ENCODE measurements around the gene EML3.
A peak's percentile ranks its signal among the peaks of the same experiment; 100 is the strongest.
"Not testable (repeated sequence)": the region's sequence is repeated elsewhere in the genome, so short reads cannot be mapped to it uniquely, and the experiment has no call there.

EML3 gene

DNA sequence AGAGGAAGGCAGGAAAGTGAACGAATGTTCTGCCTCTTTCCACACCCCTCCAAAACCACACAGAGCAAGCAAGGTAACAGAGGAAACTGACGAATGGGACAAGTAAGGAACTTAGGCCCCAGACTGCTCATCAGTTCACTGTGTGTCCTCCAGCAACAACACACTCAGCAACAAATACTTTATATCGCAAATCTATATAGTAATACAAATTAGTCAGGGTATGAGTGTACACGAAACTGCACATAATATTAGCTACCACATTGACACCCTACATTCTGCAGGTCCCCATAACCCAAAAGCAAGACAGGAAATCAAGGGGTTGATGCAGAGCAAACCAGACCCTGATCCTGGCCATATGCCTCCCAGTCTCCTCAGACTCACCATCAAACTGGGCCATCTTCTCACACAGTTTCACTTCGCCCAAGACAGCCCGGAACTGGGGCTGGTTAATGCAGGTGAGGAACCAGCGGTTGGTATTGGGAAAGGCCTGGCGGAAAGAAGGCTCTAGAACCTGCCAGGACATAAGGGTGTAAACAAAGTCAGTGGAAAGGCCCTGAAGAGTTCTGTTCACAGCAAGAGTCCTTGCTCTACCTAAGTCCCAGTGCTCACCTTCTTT is 45.4 kb downstream of the EML3 start:
- no peak for DNase-seq

DNA sequence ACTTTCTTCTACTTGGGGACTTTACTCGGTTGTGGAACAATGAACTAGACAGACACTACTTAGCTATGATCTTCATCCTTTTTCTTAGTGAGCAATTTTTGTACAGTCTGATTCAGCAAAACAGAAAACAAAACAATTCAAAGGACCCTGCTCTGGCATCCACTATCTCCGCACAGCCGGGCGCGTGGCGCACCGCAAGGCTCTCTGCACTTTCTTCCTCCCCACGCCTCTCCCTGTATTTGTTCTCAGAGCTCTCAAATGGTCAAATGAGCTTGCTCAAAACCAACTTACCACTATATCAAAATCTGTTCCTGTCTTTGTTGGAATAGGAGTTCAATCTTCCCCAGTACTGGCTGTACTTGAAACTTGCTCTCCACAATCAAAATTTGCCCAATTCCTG is 46.3 kb downstream of the EML3 start:
- DNase-seq = no peak

DNA sequence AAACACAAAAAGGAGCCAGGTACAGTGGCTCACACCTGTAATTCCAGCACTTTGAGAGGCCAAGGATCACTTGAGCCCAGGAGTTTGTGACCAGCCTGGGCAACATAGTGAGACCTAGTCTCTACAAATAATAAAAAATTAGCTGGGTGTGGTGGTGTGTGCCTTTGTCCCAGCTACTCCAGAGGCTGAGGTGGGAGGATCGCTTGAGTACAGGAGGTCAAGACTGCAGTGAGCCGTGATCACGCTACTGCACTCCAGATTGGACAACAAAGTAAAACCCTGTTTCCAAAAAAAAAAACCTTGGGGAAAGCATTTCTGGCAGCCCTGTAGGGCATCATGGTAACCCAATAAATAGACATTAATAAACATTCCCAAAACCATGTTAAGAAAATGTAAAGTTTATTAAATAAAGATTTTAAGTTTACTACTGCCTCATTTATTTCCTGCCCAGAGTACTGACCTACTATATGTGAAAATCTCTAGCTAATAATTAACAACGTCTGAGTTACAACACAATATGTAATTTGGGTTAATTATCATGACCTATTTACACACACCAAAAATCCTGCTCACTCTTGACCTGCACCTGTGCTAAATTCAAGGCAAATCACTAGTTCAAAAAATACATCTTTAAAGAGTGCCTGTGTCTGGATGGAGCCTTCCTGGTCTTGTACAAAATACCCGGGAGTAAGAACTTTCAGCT is 47.3 kb downstream of the EML3 start:
- no peak for DNase-seq

DNA sequence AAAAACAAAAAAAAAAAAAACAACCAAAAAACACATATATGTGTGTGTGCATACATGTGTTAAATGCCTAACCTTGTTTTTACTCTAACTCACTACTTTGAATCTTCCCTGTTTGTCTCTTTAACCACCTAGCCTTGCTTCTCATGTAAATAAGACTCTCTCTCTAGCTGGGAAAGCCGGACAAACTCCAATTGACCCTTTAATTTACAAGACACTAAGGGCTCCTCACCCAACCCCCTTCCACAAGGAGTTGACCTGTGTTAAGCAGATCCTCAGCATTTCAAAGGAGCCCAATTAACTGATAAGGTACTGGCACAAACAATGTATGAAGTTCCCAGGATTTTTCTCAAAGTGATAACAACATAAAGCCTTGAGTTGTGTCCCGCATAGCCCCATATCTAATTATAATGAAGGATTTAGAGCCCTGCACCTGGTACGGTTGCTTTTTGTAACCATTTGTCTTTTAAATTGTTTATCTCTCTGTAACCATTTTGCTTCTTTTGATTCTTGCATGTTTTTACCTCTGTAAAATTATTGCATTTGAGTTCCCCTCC is 50.8 kb downstream of the EML3 start:
- DNase-seq = not testable (repeated sequence)

DNA sequence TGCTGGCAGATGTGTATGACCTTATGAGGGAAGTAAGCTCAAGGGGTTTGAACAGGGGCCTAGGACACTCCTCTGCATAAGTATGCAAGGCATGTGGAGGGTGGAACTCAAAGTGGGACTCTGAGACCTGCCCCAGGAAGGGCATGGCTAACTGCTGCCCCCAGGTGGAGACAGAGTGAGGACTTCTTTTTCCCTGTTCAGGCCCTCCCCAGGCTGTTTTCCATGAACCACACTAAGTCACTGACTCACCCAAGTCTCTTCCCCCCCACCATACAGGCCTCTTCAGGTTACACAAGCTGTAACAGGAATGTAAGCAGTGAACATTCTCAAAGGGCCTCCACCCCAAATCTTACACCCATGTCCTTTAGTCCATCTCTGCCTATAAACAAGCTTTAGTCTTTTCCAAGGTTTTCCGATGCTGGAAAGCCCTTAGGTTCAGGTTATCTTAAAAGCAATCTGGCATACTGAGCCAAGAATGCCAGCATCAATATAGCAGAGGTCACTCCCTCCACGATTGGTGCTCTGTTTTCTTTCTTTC is 51.9 kb downstream of the EML3 start:
- peak; percentile 21 for DNase-seq

DNA sequence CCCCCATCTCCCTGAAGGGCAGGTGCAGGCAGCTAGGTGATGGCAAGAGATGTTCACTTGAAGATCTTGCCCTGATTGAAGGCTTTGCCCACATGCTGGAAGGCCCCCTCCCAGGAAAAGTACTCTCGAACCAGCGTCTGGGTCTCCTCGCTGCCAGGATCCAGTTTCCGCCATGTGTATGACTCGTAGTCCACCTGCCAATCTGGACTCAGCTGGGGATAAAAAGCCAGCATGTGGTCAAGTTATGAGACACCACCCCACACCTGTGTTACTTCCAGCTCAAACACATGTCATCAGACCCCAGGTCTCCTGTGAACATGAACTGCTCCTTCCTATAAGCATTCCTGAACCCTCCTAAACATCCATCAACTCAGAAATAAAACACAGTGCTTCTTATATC is 52.9 kb downstream of the EML3 start:
- not testable (repeated sequence) for DNase-seq

DNA sequence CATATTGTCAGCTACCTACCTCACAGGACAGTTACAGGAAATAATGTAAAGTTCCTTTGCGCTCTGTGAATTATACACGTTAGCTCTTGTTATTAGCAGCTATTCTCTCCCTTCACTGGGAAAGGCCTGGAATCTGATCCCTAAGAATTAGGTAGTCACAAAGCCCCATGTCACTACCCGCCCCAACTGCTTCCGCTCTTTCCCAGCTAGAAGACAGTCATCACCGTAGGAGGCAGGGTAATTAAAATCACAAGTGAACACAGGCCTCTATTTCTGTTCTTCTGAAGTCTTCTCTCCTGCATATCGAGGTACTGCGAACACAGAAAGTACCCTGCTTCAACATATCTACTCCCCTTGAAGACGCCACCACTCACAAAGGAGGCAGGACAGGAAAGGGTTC is 53.4 kb downstream of the EML3 start:
- no peak for DNase-seq

DNA sequence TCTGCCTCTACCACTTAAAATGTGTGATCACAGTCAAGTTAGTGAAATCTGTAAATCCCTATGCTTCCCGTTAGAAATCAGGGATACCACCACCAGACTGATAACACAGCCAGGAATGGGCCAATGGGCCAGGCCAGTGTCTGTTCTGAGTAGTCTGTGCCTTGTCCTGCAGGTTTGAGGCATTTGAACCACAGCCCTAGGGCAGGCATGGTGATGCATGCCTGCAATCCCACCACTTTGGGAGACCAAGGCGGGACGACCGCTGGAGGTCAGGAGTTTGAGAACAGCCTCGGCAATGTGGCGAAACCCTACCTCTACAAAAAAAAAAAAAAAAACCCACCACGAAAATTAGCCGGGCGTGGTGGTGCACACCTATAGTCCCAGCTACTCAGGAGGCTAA is 53.9 kb downstream of the EML3 start:
- no peak for DNase-seq

DNA sequence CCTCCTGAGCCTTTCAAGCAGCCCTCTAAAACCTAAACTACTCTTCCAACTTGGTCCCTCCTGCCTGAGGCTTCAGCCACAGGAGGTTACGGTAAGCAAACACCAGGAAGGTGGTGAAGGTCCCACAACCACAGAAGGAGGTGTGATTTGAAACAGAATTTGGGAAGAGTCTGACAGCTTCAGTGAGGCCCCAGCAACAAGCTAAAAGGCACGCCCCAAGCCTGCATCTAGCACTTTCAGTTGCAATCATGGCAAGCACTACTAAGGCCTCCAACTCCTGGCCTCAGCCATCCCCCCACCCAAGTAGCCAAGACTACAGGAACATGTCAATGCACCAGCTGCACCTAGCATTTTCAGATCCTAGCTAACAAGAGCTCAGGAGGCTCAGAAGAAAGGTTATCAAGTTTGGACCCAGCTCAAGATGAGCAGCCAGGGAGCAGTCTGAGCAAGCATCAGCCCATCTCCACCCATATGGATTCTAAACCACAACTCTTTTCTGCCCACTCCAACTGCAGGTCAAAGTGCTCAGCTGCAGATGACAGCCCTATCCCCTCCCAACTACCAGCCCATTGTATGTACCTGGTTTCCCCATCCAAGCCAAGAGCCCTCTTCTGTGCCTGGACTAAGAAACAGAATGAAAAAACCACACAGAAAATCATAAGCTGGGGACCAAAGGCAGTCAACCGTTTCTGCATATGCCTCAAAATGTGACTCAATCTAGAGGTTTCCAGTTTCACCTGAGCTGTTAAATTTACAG is 55.5 kb downstream of the EML3 start:
- no peak for DNase-seq

DNA sequence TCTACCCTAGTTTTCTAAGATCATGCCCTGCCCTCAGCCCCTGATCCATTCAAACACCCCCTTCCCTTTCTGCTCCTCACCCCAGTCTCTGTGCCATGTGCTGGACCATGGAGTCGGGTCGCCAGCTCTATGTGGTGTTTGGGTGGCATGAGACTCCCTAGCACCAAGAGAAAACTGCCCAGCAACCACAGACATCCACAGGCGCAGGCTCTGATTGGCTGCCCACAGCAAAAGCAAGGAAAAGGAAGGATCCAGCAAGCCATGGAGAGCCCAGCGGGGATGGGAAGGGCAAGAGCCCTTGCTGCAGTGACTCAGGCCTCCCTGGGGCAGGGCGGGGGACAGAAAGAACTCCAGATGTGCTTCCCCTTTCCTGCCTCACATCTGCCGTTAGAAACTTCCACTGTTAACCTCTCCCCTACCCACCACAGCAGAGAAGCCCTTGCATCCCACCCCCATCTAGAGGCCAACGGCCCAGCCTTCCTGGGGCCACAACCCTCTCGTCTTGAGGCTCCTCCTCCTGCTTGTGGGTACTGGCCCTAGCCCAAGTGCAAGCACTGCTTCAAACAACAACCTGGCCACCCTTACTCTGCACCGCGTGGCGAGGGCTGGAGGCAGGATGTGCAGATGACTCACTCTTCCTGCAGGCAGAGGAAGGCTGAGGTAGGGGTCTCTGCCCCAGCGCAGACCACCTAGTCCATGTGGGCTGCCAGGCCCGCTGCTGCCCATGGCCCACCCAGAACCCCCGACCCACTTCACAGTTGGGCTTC is 56.3 kb downstream of the EML3 start:
- no peak for DNase-seq

DNA sequence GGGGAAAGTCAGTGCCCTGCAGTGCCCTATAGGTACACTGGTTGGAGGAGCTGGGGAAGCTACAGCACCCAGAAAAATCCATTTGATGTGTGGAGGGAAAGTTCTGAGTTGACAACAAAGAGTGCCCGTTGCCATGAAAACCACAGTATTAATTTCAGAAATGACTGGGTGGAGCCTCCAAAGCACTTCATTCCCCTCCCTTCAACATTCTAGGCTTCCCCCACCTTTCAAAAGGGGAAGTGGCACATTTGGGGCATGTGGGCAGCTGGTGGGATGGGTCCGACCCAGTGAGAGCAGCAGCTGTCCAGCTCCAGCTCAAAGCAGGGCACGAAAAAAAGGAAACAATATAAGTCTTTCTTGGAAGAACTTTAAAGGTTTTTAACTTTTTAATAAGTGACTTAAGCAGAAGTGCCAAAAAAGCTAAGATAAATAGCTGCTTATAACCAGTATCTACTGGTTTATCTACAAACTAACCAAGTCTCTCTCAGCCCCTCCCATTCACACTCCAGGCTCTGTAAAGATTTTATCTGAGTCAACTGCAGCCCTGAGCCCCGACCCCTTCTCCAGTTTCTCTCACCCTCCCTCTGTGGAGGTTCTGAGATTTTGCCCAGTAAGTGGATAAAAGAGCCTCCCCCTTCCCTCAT is 57.0 kb downstream of the EML3 start:
- no peak for DNase-seq

DNA sequence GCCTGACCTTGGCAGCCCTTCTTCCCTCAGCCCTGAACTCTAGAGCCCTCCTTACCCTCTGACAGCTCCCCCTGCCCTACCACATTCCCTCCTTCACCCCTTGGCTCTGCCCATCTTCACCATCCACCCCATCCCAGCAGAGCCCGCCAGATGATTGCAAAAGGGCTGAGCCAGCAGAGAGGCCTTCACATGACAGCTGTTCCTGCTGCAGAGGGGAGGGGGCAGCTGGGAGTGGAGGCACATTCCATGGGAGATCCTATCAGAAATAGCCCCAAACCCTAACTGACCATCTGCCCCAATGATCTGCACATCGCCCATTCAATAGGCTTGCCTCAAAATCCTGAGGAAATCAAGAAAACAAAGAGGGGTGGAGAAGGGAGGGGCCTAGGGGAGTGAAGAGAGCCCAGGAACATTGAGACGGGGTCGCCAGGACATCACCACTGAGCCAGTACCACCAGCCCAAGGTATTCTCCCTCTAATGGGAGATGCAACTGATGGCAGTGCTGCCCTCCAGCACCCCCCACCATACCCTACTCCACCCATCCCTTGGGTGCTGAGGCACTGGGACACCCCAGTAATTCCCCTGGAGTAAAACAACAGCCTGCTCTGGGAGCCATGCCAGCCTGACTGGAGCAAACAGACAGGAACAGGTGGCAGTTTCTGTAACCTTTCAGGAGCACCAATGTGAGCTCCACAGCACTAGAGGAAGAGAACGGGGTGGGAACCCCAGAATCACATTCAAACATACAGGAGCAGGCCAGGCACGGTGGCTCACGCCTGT is 58.0 kb downstream of the EML3 start:
- DNase-seq = no peak

DNA sequence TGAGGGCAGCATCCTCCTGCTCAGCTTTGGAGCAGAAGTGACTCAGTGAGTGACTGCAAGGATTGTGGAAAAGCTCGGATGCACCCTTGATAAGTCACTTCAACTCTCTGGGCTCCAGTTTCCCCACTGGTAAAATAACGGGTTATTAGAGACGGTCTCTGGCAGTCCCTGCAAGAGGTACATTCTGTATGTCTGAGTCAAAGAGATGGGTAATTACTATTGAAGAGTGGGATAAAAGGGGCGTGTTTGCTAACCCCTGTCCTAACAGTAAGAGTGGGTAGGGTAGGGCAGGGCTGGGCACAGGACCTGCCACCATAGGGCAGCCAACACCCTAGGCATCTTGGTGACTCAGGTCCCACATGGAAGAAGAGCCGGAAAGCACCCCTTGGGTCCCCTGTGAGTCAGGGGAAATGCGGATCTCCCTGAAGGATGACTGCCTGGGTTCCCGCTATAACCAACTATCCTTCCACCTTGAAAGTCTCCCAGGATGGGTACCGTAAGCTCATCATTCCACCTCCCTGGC is 58.7 kb downstream of the EML3 start:
- no peak for DNase-seq

DNA sequence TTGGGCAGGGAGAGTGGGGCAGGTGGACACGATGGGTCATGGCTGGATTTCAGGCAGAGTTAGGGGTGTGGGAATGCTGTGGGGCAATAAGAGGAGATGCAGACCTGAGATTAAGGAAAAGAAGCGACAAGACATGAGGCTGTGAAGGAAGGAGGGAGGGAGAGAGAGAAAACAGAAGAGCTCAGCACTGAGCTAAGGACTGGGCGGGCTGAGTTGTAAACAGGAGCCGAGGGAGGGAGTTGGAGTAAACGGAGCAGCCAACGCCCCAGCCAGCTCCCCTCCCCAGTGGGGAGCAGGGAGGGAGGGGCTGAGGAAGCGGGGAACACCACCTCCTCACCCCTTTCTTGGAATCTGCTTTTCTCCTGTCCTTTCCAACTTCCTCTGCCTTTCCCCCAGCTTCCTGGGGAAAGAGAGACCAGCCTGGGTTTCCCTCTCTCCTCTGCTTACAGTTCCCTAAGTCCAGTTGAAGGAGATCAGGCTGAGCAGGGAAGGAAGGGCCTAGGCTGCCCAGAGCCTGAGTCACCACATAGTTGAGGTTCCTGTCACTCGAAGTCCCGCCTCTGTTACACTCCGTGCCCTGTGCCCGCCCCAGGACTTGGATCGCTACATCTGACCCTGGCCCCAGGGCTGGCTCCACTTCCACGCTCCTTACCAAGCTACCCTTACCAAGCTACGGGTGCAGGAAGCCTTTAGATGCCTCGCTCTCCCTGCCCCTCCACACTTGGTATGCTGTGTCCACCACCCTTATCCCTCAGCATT is 59.3 kb downstream of the EML3 start:
- DNase-seq = no peak

DNA sequence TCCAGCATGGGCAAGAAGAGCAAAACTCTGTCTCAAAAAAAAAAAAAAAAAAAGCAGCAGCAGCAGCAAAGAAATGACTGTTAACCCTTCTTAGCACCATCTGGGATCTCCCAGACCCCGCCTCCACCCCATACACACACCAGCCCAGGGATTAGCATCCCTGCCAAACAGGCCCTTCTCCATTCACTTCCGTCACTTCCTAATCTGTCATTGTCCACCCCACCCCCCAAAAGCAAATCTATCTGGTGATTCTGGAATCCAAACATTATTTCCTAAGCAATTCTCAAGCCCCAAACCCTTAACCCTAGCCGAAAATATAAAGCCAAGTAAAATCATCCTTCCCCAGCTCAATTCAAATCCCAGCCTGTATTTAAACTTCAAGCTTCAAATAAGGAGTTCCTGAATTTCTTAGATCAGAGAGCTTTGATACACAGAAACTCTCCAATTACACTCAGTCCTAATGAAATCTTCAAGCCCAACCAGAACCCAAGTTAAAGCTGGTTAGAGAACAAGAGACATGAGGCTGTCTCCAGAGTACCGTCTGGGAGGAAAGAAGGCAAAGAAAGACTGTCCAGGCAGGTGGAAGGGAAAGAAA is 60.0 kb downstream of the EML3 start:
- no peak for DNase-seq

Measured in NCI-H345 (cell line).